DMS153 treated with DMSO at 0.1 percent for 48 hours (cell line): Measurements from ENCODE around the gene CNNM3.

Experiments used
- DNase-seq: peaks from one replicate; lab custom pipeline; 2025; ENCODE audit not compliant: unreplicated experiment; lab: John Stamatoyannopoulos, UW

The CNNM3 gene

DNA sequence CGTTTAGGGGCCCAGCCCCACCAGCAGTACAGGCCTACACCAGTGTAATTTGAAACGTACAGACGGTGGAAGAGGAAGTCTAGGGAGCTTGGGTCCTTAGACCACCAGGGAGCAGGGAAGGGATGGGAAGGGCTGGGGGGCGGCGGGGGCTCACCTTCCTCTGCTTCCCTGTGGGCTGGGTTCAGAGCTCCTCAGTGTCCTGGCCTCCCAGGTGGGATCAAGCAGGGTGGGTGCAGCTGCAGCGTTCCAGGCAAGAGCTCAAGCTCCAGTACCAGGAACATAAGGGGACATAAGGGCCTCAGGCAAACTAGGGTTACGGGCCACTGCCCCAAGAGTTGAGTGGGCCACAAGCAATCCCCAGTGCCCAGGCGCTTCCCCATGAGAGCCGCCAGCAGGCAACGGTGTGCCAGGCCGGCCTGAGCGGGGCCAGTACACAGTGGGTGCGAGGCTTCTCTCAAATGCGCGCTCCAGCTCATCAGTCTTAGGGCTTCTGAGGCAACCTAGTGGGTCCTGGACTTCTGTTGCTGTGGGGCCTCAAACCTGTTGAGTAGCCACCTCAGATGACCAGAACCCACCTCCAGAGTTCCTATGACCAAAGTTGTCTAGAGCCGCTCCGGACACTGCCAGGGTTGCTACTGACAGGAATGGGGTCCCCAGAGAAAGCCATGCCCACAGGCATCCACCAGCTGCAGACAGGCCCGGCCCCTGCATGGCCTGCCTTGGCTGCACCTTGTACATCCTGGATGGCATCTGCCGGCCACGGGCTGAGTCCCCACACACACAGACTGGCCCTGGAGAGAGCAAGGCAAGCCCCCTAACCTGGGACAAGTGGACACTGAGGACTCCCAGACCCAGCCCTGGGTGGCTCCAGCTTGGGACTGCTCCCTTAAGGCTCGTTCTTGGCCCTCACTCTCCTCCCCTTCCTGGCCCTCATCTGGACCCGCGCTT lies 22.6 kb downstream of the CNNM3 start:
- DNase-seq, result no peak

DNA sequence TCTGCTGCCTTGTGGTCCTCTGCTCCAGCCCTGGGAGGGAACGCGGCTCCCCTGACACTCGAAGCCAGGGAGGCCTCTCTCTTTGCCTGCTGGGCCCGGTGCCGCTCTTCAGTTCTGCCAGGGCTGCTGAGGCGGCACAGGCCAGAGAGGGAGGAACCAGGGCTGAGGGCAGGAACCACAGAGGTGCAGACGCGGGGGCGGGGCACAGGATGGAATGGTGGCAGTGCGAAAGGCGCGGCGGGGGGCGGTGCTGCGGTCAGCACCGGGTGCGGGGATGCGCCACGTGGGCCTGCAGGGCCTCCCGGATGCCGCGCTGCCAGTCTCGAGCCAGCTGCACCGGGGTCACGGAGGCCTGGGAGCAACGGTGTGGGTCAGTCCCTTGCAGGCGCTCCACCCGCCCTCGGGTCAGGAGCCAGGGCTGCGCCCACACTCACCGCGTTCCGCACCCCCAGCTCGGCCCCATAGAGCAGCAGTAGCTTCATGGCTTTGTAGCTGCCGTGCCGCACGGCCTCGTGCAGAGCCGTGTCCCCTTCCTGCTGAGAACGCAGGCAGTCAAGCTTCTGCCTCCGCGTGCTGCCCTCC lies 23.3 kb downstream of the CNNM3 start:
- no peak for DNase-seq

DNA sequence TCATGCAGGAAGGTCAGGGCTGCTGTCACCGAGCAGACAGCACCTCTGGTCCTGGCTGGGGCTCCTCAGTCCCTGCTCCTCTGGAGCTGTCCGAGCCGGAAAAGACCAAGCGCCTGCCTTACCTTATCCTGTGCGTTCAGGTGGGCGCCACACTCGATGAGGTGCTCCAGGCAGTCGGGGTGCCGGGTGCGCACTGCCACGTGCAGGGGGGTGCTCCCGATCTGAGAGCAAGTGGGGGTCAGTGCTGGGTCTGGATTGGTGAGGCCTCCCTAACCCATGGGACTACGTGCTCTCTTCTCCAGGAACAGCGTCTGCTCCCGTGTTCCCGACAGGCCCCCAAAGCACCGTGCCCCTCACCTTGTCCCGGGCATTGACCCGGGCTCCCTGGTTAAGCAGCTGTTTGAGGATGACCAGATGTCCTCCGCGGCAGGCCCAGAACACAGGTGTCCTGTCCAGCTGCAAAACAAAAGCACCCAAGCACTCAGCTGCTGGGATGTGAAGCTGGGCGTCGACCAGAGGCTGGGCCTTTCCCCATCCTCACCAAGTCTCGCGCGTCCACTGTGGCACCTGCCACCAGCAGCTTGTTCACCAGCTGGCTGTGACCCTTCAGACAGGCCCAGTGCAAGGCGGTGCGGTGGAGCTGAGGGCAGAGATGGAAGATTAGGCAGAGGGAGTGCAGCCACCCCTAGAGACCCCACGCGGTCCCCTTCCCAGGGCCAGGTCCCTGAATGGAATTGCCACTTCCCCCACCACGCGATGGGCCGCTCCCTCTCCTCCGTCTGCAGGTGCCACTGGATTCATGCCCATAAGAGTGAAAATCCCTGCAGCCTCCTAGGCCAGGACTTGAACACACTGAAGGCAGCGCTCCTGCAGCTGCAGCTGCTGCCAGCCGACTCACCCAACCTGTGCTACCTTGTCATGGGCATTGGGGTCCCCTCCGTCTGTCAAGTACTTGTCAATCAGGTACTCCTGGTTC lies 24.1 kb downstream of the CNNM3 start:
- DNase-seq, result no peak

DNA sequence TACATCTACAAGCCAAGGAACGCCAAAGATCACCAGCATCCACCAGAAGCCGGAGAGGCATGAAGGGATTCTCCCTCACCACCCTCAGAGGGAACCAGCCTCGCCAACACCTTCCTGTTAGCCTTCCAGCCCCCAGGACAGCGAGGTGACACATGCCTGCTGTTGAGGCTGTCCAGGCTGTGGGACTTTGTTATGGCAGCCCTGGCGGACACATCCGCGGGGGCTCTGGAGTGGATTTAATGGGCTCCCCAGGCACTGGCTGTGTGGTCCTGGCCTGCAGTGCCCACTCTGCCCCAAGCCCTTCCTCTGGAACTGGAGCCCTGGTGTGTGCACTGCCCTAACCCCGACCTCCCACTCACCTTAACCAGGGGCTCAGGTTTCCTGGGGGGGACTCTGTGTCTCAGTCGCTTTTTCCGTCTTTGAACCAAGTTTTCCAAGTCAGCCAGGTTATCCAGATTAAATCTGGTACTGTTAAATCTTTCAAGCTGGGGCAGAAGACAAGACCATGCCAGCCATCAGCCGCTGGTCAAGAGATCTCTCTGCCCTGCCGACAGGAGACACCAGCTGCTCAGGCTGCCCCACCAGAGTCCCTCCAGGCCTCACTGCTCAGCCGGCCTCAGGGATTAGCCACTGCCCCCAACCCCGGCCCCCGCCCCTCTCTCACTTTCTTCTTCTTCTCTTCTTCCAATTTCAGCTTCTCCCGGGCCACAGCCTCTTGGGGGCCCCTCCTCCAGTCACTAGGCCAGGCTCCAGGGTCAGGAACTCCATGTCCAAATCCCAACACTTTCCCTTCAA lies 25.8 kb downstream of the CNNM3 start:
- DNase-seq, result no peak

DNA sequence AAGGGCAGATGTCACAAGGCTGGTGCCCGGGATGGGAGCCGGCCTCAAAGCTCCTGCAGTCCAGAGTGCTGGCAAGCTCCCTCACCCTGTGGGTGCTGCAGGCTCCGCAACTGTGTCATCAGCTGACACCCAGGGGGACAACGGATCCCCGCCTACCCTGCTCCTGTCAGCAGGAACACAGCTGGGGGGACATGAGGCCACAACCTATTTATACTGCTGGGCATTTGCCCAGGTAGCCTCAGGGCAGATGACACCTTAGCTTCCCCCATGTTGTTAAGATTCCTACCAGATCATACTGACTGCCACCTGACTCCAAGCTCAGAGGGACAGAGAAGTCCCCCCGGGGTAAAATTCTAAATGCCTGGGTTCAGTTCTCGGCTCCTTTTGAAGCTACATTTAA lies 26.5 kb downstream of the CNNM3 start:
- no peak for DNase-seq

DNA sequence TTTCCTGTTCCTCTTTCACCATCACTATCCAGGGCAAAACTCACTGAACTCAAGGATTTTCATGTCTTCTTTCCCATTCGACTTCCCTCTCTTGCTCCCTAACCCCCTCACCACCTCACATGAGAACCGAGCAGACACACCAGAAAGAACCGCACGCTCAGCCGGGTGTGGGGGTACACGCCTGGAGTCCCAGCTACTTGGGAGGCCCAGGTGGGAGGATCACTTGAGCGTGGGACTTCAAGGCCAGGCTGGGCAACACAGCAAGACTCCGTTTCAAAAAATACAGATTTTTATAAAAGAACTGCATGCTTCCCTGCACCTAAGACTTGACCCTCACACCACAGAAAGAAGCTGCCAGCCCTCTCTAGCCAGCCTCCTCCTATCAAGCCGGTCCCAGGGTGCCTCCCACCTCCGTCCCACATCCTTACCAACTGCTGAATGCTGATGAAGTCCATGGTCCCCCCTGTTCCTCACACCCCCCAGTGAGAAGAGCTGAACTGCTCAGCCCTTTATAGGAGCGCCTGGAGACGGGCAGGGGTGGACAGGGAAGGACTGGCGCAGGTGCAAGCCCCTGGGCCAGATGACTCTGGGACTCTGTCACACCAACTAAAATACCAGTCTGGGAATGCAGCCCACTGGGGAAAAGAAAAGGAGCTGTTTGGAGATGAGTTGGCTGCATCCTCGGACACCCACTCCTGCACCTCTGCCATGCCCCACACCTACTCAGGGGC lies 27.6 kb downstream of the CNNM3 start, which contains the start of gene ANKRD23:
Gene ANKRD23 (minus strand): TSS at position 484 of the 731 bp plus-strand sequence. CDS start 29 bp downstream, at position 455.
- no peak for DNase-seq

DNA sequence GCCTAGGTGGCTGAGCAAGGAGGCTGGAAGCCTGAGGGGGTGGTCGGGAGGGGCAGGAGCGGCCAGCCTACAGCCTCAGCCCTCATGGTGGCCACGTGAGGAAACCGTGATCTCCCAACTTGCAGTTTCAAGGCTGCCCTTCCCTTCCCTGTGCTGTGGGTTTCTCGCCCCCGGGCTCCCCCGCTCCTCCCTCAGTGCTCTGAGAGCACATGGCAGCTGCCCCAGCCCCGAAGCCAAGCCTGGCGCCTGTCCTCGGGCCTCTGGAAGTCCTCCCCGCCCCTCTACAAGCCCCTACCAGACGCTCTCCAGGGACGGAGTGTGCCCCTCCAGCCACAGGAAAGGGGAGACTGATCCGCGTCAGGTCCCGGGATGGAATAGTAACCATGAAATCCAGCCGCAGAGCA lies 28.3 kb downstream of the CNNM3 start:
- DNase-seq, result no peak

DNA sequence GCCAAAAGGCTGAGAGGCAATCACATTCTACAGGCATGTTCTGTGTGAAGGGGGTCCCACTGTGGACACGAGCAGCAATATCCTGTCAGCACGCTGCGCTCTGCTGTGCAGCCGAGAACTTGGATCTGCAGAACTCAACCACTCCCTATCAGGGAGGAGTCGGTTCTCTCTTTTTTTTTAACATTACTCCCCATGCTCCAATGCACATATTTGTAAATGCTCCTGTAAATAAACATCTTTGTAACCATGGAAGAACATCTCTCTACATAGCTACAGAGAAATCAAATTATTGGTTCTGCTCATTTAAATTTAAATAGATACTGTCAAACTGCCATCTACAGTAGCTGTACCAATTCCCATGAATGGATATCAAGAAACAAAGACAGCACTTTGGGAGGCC lies 30.8 kb downstream of the CNNM3 start:
- no peak for DNase-seq

DNA sequence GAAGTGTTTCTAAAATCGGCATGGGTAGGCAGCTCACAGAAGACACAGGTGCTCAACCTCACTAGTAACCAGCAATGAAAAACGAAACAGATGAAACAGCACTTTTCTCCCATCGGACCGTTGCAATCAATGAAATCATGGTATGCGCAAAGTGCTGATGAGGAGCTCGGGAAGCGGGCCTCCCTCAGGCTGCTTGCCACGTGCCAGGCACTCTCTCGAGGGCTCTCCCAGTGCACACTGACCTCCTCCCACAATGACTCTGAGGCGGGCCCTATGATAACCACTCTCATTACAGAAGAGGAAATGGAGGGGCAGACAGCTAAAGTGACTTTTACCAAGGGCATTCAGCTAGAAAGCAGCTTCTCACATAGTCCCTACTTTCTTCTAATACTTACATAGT lies 31.5 kb downstream of the CNNM3 start:
- no peak for DNase-seq

DNA sequence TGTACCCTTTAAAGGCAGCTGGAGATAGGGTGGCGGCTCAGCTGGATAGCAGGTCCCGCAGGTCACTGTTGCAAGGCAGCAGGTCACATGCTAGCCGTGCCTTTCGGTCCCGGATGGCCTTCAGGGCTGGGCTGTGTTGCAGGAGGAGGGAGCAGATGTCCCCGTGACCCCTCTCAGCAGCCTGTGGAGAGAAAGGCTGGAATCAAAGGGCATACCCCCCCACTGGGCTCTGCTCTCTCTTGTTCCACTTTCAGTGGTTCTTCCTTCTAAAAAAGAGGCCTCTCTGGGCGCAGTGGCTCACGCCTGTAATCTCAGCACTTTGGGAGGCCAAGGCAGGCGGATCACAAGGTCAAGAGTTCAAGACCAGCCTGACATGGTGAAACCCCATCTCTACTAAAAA lies 32.2 kb downstream of the CNNM3 start:
- DNase-seq, result no peak

DNA sequence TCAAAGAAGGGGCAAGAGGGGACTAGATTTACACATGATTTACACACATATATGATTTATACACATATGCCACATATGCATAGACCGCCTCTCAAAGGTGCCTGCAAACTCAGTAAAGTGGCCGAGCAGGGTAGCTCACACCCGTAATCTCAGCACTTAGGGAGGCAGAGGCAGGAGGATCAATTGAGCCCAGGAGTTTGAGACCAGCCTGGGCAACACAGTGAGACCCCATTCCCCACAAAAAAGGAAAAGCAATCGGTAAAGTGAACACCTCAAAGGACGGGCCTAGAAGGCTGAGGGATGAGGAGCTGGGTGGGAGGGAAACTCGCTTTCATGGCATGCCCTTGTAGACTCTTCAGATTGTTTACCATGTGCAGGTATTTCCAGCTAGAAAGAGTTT lies 36.6 kb downstream of the CNNM3 start:
- no peak for DNase-seq

DNA sequence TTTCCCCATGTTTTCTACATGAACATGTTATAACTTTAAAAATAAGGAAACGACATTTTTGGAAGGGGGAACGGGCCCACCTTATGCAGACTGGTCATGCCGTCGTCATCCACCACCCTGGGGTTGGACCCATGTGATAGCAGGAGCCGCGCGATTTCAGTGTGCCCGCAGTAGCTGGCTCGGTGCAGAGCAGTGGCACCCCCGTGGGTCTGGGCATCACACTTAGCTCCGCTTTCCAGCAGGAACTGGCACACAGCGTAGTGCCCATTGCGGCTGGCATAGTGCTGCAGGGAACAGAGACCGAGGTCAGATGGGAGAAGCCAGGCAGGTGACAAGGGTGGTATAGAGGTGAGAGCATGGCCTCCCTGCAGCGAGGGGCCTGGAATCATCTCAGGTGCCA lies 37.3 kb downstream of the CNNM3 start:
- DNase-seq, result no peak

DNA sequence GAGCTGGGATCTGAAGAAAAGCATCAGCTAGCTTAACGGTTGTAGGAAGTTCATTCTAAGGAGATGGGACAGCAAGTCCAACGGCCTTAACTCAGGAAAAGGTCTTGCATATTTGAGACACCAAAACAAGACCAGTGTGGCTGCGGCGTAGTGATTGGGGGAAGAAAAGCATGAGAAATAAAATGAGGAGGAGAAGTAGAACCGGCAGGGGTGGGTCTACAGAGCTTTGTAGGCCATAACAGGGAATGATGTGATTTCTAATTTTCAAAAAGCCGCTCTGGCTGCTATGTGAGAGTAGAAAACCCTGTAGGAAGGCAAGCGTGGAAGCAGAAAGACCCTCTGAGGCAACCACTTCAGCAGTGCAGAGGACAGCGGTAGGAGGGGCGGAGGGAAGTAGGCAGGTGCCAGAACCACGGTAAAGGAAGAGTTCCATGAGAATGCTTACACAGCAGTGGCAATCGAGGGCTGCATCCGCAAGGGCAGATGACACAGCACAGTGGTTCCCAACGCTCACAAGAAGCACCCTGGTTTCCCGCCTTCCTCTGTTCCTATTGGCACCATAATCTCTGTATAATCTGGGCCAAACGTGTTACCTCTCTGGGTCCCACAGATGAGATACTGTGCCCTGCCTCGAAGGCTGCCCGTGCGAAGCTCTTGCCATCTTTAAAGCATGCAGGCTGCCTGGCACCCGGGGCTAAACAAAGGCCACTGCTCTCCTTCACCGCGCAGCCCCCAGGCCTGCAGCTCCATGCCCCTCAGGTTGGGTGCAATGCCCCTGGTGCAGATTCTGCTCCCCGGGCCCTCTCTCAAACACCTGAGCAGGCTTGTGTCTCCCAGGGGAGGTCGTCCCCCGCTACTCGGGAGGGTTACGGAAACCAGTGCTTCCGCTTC lies 41.0 kb downstream of the CNNM3 start:
- peak; percentile 18 for DNase-seq

DNA sequence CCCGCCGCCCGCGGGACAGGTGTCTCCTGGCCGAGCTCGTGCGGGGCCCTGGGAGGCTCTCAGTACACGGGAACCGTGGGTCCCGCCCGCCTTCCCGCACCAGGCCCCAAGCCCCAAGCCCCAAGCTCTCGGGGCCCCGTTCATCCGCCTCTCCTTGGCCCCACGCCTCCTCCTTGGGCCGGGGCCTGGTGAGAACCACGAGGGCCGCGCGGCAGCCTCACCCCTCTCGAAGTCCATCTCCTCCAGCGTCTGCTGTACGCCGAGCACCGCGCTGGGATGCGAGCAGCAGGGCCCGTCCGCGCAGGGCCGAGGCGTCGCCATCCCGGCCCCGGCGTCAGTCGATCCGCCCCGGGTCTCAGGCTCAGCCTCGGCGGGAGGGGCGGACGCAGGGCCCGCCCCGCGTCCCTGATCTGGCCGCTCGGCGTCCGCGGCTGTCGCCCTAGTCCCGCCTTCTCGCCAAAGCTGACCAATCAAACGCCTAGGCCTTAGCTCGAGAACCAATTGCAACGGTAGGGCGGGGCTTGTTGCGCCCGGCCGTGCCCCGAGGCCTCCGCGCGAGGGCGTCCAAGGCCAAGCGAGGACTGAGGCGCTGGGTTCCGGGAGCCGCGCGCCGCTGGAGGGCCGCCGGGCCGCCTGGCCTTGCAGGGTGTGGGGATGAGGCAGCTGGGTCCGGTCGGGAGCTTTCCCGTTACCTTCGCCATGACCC lies 41.8 kb downstream of the CNNM3 start, which contains the start of gene ANKRD39:
Gene ANKRD39 (minus strand): TSS at position 350 of the 706 bp plus-strand sequence. CDS start 29 bp downstream, at position 321.
- DNase-seq, result peak; percentile 96

DNA sequence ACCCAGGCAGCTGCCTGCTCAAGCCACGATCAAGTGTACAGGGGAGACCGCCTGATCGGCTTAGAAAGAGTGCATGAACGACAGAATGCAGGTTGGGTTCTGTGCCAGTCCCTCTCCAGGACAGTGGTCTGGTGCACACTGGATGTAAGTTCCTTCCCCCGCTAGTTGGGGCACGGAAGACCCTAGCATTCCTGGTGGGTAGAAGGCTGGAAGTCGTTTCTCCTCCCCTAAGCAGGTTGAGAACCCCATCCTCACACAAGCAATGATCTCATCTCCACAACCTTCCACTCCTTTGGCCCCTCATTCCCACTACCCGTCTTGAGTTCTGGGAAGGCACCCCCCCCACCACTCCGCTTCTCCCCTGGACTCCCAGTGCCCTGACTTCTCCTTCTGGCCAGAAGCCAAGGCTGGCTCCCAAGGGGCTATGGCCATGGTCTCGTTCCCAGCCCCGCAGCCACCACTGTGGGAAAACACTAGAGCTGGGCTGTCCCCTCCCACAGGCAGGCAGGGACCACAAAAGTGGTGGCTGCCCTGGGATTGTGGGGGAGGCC lies 43.1 kb downstream of the CNNM3 start:
- no peak for DNase-seq

DNA sequence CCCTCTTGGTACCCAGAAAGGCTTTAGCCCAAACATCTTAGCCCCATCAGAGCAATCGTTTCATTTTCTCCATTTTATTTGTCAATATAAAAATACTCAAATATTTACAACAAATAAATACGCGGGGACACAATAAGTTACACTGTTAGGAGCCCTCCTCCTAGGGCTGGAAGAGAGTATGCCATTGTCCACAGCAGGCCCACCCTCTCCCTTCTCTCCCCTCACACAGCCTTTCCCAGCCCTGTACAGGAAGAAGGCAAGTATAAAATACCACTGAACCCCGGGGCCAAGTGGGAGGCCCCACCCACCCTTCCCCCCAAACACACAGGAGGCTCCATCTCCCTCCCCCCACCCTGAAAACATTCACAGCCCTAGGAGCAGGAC lies 43.6 kb downstream of the CNNM3 start:
- no peak for DNase-seq

DNA sequence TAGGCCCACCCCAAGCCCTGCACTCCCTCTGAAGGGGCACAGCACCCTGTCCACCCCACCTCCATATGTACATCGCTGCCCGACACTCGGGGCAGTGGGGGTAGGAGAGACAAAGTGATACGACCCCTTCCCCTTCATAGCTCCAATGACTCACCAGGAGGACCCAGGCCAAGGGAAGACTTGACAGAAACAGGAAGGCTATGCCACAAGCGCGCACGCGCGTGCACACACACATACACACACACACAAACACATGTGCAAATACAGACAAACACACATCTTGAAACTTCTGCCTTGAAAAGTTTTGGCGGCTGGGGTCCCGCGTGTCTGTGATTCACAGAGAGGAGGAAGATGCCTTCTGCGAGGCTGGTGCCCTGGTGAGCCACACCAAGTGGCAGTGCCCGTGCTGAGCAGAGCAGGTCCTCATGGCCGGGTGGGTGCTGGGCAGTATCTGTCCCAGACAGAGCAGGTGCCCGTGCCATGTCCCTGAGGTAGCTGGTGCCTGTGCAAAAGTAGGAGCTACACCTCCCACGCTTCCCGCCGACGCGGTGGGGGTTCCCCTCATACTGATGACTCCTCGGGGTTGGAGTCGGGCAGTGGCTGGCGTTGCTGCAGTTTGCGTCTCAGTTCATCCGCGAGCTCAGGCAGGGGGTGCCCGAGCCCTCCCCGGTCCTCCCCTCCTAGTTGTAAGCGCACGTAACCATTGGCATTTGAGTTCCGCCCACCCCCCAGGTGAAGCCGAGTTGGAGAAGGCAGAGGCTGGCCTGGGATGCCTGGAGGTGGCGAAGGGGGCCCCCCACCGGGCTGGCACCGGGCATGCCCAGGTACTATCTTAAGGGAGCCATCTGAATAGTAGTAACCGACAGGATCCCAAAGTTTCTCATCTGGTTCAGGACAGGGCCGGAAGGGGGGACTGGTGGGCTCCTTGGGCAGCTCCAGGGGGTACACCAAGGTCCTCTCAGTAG lies 44.3 kb downstream of the CNNM3 start:
- DNase-seq, result no peak
